CD4-positive, alpha-beta T cell treated with Interleukin-10 for 1 hour (primary cell): Measurements from ENCODE around the gene METTL22.

Source experiments
- DNase-seq: peaks from one replicate; pipeline ENCODE4 v3.0.0-alpha.2; 2020

Gene METTL22

GRCh38 chr16:8594149-8594666 is 27.3 kb upstream of the METTL22 start:
- no peak for DNase-seq

GRCh38 chr16:8595783-8596182 is 25.7 kb upstream of the METTL22 start:
- DNase-seq: no peak

GRCh38 chr16:8596581-8596980 is 24.9 kb upstream of the METTL22 start:
- DNase-seq: no peak

- no peak for DNase-seq
These were observed 21.2 kb upstream of the METTL22 start for GRCh38 chr16:8600144-8600775.

- DNase-seq: no peak
These were observed 15.9 kb upstream of the METTL22 start for GRCh38 chr16:8605554-8605953.

GRCh38 chr16:8607214-8607613 is 14.3 kb upstream of the METTL22 start:
- DNase-seq: no peak

GRCh38 chr16:8611122-8611521 is 10.4 kb upstream of the METTL22 start:
- DNase-seq: no peak

- no peak for DNase-seq
These were observed 9.5 kb upstream of the METTL22 start for GRCh38 chr16:8611886-8612600.

- no peak for DNase-seq
These were observed 7.0 kb upstream of the METTL22 start for GRCh38 chr16:8614435-8615029.

- no peak for DNase-seq
These were observed 1.7 kb upstream of the METTL22 start for GRCh38 chr16:8619671-8620370.

GRCh38 chr16:8620535-8620934 is 963 bp upstream of the METTL22 start:
- no peak for DNase-seq

- no peak for DNase-seq
These were observed 301 bp upstream of the METTL22 start for GRCh38 chr16:8621222-8621571.

GRCh38 chr16:8622315-8622656 is 788 bp downstream of the METTL22 start:
- DNase-seq: no peak

- DNase-seq: no peak
These were observed 2.1 kb downstream of the METTL22 start for GRCh38 chr16:8623634-8624033.

GRCh38 chr16:8625491-8626087 is 4.1 kb downstream of the METTL22 start:
- no peak for DNase-seq

- DNase-seq: no peak
These were observed 5.4 kb downstream of the METTL22 start for GRCh38 chr16:8626946-8627345.

GRCh38 chr16:8627456-8627855 is 6.0 kb downstream of the METTL22 start:
- DNase-seq: no peak

- no peak for DNase-seq
These were observed 7.7 kb downstream of the METTL22 start for GRCh38 chr16:8628981-8629725.

- no peak for DNase-seq
These were observed 8.9 kb downstream of the METTL22 start for GRCh38 chr16:8630255-8630953.

GRCh38 chr16:8631373-8631772 is 9.9 kb downstream of the METTL22 start:
- no peak for DNase-seq

- DNase-seq: no peak
These were observed 10.4 kb downstream of the METTL22 start for GRCh38 chr16:8631818-8632465.
